Measurements from ENCODE around the gene DHX34.
"Not testable (repeated sequence)": the region's sequence is repeated elsewhere in the genome, so short reads cannot be mapped to it uniquely, and the experiment has no call there.

Gene DHX34, protein sequence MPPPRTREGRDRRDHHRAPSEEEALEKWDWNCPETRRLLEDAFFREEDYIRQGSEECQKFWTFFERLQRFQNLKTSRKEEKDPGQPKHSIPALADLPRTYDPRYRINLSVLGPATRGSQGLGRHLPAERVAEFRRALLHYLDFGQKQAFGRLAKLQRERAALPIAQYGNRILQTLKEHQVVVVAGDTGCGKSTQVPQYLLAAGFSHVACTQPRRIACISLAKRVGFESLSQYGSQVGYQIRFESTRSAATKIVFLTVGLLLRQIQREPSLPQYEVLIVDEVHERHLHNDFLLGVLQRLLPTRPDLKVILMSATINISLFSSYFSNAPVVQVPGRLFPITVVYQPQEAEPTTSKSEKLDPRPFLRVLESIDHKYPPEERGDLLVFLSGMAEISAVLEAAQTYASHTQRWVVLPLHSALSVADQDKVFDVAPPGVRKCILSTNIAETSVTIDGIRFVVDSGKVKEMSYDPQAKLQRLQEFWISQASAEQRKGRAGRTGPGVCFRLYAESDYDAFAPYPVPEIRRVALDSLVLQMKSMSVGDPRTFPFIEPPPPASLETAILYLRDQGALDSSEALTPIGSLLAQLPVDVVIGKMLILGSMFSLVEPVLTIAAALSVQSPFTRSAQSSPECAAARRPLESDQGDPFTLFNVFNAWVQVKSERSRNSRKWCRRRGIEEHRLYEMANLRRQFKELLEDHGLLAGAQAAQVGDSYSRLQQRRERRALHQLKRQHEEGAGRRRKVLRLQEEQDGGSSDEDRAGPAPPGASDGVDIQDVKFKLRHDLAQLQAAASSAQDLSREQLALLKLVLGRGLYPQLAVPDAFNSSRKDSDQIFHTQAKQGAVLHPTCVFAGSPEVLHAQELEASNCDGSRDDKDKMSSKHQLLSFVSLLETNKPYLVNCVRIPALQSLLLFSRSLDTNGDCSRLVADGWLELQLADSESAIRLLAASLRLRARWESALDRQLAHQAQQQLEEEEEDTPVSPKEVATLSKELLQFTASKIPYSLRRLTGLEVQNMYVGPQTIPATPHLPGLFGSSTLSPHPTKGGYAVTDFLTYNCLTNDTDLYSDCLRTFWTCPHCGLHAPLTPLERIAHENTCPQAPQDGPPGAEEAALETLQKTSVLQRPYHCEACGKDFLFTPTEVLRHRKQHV

DNA sequence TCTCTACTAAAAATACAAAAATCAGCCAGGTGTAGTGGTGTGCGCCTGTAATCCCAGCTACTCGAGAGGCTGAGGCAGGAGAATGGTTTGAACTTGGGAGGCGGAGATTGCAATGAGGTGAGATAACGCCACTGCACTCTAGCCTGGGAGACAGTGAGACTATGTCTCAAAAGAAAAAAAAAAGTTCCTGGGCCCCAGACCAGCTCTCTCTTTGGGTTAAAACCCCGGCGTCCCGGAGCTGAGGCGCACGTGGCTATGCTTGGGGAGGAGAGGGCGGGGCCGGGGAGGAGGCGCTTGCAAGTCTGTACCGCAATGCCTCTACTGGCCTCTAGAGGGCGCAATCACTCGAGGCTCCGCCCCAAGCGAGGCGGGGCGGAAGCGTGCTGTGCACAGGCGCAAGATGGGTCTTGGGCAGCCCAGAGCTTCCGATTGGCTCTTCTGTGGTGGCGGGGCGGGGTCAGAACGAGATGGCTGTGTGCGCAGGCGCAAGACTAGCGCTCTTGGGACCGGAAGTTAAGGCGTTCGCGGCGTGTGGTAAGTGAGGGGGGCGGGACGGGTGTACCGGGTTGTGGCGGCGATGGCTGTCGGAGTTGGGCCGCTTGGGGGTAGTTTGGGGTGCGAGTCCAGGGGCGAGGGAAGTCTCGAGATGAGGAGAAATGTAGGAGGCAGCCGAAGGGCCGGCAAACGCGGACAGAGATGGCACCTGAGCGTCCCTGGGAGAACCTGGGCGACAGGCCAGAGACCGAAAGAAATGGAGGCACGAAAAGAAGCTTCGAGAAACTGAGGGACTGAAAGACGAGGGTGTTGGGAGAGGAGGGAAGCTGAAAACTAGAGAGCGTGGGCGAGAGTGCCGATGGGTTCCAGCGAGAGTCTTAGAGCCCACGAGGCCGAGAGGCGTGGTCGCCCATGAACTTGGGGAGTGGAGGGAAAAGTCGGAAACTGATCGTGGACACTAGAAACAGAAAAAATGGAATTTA is at the start of gene DHX34:
Gene DHX34 (plus strand): TSS at position 497 of the 977 bp plus-strand sequence. CDS start 3,716 bp downstream, outside the sequence.
- peak; percentile 99 for DNase-seq

DNA sequence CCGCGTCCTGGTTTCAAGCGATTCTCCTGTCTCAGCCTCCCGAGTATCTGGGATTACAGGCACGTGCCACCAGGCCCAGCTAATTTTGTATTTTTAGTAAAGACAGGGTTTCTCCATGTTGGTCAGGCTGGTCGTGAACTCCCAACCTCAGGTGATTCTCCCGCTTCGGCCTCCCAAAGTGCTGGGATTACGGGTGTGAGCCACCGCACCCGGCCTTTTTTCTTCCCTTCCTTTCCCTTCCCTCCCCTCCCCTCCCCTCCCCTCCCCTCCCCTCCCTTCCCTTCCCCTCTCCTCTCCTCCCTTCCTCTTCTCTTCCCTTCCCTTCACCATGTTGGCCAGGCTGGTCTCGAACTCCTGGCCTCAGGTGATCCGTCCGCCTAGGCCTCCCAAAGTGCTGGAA is 48.2 kb upstream of the DHX34 start:
- not testable (repeated sequence) for DNase-seq

DNA sequence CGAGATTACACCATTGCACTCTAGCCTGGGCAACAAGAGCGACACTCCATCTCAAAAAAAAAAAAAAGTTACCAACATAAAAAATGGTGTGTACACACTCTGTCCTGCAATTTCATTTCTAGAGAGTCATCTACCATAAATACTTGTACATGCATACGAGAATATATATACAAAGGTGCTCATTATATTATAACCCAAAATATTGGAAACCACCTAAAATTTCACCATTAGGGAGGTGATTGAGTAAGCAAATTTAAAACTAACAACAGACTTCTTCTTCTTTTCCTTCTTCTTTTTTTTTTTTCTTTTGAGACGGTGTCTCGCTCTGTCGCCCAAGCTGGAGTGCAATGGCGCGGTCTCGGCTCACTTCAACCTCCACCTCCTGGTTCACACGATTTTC is 46.9 kb upstream of the DHX34 start:
- DNase-seq = no peak

DNA sequence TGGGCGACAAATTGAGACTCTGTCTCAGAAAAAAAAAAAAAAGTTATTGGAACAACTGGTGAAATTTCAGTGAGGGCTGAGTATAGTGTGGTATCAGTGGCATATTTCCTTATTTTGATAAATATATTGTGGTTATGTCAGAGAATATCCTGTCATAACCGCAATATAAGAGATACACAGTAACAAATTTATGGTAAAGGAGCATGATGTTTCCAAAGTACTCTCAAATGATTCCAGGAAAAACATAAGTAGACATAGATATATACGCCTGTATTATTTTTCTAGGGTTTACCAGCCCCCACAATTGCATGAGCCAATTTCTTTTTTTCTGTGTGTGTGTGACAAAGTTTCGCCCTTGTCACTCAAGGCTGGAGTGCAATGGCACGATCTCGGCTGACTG is 45.1 kb upstream of the DHX34 start:
- DNase-seq = no peak

DNA sequence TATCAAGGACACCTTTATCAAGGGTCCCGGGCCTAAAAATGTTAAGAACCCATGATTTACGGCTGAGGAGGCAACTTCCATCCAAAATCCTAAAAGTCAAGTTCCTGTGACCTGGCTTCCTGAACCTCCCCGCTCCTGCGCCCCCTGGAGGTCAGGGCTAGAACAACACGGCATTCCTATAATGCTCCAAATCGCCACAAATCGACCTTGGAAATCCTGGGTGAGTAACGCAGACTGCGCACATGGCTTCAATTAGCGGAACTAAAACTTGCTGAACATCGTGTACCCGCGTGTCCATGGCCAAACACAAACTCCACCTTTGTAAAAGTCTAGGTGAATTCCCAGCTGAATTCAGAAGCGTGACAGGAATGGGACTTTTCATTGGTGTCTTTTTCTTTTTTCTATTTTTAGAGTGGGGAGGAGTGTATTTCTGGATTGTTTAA is 43.8 kb upstream of the DHX34 start:
- DNase-seq = peak; percentile 55

DNA sequence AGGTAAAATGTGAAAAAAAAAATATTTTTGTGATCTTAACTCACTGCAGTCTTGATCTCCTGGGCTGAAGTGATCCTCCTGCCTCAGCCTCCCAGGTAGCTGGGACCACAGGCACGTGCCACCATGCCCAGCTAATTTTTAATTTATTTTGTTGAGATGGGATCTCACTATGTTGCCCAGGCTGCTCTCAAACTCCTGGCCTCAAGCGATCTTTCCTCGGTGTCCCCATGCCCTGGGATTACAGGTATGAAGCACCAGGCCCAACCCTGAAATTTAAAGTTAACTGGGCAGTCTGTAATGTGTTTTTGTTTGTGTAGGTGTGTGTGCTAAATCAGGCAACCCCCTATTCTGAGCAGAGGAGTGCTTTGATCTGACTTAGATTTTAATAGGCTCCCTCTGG is 42.8 kb upstream of the DHX34 start:
- DNase-seq = no peak

DNA sequence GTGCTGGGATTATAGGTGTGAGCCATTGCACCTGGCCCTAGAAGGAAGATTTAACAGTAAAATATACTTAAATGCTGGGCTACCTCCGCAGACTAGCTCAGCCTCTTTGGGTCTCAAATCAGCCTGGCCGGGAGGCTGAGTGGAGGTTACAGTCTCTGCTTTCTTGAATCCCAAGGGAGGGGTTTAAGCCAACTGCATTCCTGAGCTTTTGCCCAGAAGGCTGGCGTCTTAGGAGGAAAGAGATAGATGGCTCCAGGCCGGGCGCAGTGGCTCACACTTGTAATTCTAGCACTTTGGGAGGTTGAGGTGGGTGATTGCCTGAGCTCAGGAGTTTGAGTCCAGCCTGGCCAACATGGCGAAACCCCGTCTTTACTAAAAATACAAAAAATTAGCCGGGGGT is 40.1 kb upstream of the DHX34 start:
- DNase-seq = no peak

DNA sequence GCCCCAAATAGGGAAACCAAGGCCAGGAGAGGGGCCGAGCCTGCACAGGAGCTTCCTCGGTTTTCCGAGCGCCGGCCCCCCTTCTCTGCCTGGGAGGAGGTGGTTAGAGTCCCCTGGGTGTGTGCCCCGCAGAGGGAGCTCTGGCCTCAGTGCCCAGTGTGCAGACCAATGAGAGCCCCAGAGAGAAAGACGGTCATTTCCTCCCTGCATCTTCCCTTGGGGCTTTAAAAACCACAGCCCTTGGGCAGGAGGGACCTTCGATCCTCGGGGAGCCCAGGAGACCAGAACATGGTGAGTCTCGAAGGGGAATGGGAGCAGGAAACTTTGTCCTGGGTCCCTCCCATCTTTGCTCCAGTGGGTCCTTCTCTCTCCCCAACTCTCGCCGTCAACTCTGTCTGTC is 39.5 kb upstream of the DHX34 start, which contains the start of gene C5AR1:
Gene C5AR1 (plus strand): TSS at position 254 of the 400 bp plus-strand sequence. CDS start 35 bp downstream, at position 289.
- no peak for DNase-seq

DNA sequence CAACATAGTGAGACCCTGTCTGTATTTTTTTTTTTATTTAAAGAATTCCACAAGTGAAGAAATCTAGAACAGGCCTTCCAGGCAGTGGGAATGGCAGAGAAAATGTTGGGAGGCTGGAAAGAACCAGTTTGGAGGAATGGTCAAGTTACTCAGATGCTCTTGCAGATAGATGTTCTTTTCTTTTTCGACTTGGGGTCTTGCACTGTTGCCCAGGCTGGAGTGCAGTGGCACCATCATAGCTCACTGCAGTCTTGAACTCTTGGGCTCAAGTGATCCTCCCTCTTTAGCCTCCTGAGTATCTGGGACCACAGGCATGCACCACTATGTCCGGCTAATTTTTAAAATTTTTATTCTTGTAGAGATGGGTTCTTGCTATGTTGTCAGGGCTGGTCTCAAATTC is 38.8 kb upstream of the DHX34 start:
- no peak for DNase-seq

DNA sequence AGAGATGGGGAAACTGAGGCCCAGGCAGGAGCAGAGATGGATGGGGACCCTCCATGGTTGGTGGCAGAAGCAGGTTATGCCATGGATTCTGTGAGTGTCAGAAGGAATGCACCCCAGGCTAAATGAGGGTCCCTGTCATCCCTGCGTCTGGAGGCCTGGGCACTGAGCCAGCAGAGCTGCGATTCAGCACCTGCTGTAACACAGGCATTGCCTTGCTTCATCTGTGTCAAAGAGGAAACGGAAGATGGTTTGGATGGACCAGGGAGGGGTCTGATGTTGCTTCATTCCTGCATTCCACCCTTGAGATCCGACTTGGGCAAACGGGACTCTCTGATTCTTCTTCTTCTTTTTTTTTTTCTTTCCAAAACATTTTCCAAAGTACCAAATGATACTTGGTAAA is 38.3 kb upstream of the DHX34 start:
- DNase-seq = peak; percentile 46

DNA sequence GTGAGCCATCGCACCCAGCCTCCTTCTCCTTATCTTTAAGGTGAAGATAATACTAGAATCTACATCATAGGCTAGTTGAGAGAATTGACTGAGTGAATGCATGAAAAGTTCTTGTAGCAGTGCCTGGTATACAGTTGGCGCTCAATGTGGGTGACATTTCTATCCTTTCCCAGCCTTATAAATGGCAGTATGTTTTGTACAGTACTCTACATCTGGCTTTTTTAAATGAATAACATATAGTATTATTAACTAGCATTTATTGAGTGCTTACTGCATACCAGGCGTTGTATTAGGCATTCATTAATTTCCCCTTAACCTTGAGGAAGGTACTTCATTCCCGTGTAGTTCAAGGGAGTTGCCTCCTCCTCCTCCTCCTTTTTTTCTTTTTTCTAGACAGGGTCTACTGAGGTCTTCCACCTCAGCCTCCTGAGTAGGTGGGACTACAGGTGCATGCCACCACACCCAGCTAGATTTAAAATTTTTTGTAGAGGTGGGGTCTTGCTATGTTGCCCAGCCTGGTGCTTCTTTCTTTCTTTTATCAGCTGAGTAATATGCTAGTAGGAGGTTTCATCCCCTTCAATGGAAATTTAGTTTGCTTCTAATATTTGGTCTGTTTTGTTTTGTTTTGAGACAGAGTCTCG is 36.6 kb upstream of the DHX34 start:
- no peak for DNase-seq

DNA sequence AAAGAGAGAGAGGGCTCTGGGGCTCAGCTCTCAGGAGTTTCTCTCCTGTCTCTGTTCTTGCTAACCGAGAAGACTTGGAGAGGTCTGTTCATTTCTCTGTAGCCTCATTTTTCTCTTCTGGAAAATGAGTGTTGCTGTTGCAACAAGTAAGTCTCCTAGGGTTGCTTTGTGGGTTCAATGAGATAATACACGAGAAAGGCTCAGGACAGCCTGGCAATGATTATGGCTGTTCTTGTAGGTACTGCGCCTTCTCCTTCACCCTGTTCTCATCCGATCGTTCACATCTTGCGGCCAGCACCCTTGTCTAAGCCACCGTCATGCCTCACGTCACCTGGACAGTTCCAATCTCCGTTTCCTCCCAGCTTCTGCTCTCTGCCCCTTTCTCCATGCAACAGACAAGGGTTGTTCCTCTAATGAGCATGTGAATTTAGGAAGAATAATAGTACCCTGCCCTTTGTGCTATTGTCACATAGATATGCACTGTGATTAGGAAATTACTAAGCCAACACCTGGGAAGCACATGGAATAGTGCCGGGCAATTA is 35.3 kb upstream of the DHX34 start:
- DNase-seq = no peak

DNA sequence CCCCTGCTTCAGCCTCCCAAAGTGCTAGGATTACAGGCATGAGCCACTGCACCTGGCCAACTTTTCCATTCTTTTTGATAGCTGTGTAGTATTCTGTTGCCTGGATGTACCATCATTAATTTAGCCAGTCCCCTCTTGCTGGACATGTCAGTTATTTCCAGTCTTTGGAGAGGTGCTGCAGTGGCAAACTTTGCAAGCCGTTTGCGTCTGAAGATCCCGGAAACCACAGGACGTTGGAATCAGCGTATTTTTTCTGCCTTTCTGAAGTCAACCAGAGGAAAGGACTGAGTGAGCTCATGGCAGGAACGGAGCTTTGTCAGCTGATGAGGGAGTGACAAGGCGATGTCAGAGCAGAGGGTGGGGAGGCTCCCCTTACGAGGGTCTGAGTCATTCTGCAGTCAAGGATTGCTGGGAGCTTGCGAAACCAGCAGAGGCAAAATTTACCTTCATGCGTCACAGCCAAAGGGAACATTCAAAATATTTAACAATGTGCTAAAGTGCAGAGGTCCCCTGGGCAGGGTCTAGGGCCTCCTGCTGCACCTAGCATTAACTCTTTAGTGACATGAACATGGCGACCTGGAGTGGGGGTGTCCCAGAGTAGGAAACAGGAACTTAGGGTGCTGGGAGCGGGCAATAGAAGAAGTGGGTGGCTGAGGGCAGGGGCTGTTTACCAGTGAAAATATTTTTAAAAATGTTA is 33.8 kb upstream of the DHX34 start:
- DNase-seq = peak; percentile 23

DNA sequence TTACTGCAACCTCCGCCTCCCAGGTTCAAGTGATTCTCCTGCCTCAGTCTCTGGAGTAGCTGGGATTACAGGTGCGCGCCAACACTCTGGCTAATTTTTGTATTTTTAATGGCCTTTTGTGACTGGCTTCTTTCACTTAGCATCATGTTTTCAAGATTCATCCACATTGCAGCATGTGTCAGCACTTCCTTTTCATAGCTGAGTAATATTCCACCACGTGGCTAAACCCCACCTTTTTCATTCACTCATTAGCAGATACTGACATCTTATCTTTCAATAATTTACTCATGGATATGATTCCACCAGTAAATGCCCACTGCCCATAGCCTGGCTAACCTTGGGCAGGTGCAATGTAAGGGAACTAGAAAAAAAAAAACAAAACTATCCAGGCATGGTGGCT is 32.6 kb upstream of the DHX34 start:
- no peak for DNase-seq

DNA sequence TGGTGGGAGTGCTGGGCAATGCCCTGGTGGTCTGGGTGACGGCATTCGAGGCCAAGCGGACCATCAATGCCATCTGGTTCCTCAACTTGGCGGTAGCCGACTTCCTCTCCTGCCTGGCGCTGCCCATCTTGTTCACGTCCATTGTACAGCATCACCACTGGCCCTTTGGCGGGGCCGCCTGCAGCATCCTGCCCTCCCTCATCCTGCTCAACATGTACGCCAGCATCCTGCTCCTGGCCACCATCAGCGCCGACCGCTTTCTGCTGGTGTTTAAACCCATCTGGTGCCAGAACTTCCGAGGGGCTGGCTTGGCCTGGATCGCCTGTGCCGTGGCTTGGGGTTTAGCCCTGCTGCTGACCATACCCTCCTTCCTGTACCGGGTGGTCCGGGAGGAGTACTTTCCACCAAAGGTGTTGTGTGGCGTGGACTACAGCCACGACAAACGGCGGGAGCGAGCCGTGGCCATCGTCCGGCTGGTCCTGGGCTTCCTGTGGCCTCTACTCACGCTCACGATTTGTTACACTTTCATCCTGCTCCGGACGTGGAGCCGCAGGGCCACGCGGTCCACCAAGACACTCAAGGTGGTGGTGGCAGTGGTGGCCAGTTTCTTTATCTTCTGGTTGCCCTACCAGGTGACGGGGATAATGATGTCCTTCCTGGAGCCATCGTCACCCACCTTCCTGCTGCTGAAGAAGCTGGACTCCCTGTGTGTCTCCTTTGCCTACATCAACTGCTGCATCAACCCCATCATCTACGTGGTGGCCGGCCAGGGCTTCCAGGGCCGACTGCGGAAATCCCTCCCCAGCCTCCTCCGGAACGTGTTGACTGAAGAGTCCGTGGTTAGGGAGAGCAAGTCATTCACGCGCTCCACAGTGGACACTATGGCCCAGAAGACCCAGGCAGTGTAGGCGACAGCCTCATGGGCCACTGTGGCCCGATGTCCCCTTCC is 28.9 kb upstream of the DHX34 start:
- DNase-seq = no peak

DNA sequence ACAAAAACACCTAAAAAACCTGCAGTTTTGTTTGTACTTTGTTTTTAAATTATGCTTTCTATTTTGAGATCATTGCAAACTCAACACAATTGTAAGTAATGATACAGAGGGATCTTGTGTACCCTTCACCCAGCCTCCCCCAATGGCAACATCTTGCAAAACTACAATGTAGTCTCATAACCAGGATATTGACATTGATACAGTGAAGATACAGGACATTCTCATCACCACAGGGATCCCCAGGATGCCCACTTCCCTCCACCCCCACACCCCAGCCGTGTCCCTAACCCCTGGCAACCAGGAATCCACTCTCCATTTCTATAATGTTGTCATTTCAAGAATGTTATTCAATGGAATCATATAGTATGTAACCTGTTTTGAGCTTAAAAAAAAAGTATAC is 27.5 kb upstream of the DHX34 start:
- no peak for DNase-seq

DNA sequence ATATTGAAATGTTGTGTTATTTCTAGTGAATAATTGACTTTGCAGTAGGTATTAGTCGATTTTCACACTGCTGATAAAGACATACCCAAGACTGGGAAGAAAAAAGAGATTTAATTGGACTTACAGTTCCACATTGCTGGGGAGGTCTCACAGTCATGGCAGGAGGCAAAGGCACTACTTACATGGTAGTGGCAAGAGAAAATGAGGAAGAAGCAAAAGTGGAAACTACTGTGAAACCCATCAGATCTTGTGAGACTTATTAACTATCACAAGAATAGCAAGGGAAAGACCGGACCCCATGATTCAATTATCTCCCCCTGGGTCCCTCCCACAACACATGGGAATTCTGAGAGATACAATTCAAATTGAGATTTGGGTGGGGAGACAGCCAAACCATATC is 27.1 kb upstream of the DHX34 start:
- DNase-seq = no peak

DNA sequence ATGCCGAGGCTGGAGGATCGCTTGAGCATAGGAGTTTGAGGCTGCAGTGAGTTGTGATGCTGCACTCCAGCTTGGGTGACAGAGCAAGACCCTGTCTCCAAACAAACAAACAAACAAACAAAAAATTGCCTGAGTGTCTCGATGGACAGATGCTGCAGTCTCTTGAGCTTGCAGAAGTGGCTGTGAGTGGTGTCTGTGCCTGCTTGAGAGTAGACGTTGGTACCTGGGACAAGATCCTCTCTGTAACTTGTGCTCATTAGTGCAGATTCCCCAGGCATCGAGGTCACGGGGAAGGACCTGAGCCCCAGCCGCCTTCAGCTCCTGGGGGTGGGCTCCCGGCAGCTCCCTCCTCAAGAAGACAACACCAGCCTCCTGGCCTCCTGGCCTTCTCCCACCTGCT is 25.7 kb upstream of the DHX34 start:
- DNase-seq = no peak

DNA sequence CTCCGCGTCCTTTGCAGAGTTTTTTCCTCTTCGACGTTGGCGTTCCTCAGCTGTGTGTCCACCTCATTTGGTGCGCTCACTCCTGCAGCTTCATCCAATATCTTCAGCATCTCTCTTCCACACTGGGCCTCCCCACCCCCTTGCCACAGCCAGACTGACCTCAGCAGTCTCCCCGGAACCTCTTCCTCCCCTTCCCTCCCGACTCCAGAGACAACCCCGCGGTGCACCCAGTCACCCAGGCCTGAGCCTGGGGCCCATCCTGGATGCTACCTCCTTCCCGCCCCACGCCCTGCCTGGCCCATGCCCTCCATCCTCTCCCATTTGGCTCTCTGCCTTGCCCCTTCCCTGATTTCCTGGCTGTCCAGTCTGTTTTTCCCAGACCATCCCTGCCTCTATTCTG is 25.2 kb upstream of the DHX34 start:
- no peak for DNase-seq

Measured in NCI-H146 (cell line).